Mesothelial cell of epicardium (in vitro differentiated cells): Measurements from ENCODE around the gene TMEM234. TPM values are rescaled to one million over a fixed set of nuclear protein-coding genes. Genes with fewer than 3 reads are reported as not detected.

Source experiments
- DNase-seq, 2 experiments: peaks; one replicate each; pipeline ENCODE4 v3.0.0; 2021; ENCODE audit warnings: low spot score in 2 of 2; ENCODE audit not compliant: unreplicated experiment in 2 of 2
- H3K27ac Mint-ChIP-seq: 2 replicates; pipeline ENCODE4 v1.8.0; 2021; ENCODE audit warnings: mixed read lengths
- H3K27me3 Mint-ChIP-seq: 2 replicates; pipeline ENCODE4 v1.8.0; 2021; ENCODE audit warnings: low read depth, mixed read lengths
- H3K36me3 Mint-ChIP-seq: 2 replicates; pipeline ENCODE4 v1.8.0; 2021; ENCODE audit warnings: mixed read lengths
- H3K4me1 Mint-ChIP-seq: 2 replicates; pipeline ENCODE4 v1.8.0; 2021; ENCODE audit warnings: mixed read lengths
- H3K4me3 Mint-ChIP-seq: 2 replicates; pipeline ENCODE4 v1.8.0; 2021; ENCODE audit warnings: mild to moderate bottlenecking, moderate library complexity, mixed read lengths
- H3K9me3 Mint-ChIP-seq: 2 replicates; pipeline ENCODE4 v1.8.0; 2021; ENCODE audit warnings: mixed read lengths
- total RNA-seq: library from RNA; stranded (reverse); gene quantifications from 3 replicates; pipeline ENCODE4 v1.2.1, GENCODE V29; 2021
- TF ChIP-seq, protein P1 (sequence below): fragments of 200-600 bp; sonication (generic); IDR thresholded peaks from one replicate; pipeline ENCODE4 v1.5.0; 2021; ENCODE audit warnings: antibody characterized with exemption; ENCODE audit not compliant: unreplicated experiment

TMEM234 gene
- total RNA-seq, 1 donor from 2014 or later, result 32.9 TPM

- DNase-seq, result peak; percentile 57 to 79
- TF ChIP-seq, protein P1, sequence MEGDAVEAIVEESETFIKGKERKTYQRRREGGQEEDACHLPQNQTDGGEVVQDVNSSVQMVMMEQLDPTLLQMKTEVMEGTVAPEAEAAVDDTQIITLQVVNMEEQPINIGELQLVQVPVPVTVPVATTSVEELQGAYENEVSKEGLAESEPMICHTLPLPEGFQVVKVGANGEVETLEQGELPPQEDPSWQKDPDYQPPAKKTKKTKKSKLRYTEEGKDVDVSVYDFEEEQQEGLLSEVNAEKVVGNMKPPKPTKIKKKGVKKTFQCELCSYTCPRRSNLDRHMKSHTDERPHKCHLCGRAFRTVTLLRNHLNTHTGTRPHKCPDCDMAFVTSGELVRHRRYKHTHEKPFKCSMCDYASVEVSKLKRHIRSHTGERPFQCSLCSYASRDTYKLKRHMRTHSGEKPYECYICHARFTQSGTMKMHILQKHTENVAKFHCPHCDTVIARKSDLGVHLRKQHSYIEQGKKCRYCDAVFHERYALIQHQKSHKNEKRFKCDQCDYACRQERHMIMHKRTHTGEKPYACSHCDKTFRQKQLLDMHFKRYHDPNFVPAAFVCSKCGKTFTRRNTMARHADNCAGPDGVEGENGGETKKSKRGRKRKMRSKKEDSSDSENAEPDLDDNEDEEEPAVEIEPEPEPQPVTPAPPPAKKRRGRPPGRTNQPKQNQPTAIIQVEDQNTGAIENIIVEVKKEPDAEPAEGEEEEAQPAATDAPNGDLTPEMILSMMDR, result peak; percentile 83
- Mint-ChIP-seq H3K4me3 (no peak overlapping the region), H3K27me3 (no peaks in the 10 kb centered on the region), H3K27ac (no peak overlapping the region), H3K4me1 (peaks cover 19% of the 10 kb centered on the region), H3K36me3 (no peaks in the 10 kb centered on the region), H3K9me3 (no peaks in the 10 kb centered on the region)
These were observed 26.1 kb upstream of the TMEM234 start for GRCh38 chr1:32247983-32248889.

DNA sequence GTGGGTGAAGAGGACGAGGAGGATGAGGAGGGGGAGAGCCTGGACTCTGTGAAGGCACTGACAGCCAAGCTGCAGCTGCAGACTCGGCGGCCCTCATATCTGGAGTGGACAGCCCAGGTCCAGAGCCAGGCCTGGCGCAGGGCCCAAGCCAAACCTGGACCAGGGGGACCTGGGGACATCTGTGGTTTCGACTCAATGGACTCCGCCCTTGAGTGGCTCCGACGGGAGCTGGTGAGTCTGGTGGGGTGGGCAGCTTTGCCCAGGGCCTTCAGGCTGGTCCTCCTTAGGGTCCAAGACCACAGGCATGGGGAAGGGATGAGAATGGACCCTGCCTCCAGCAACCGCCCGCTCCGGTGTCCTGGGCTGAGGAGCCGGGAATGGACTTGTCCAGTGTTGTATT is 25.3 kb upstream of the TMEM234 start:
- H3K27ac Mint-ChIP-seq, result no peak overlapping the region
- TF ChIP-seq, protein P1, result no peak
- no peaks in the 10 kb centered on the region for H3K36me3 Mint-ChIP-seq

DNA sequence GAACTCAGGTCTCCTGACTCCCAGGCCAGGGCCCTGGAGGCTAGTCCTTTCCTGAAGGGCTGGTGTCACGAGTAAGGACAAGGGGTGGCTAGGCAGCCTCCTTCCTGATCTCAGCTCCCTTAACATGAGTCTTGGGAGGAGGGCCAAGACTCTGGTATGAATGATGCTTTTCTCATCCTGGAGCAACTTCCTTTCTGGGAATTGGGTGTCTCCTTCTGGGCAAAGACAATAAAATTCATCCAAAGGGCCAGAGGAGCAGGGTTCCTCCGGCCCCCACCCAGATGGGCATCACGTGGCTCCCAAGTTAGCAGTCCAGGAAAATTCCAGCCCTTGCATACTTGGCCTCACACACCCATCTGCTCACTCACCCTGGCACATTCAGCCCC is 24.7 kb upstream of the TMEM234 start, which contains the start of gene FAM167B:
TSS of gene FAM167B (plus strand) at position 335 of the 386 bp plus-strand sequence. CDS start 200 bp downstream, outside the sequence.
- no peak within 1 kb of the TSS for H3K4me3 Mint-ChIP-seq
- TF ChIP-seq, protein P1, result no peak
- no peaks in the 10 kb centered on the region for H3K36me3 Mint-ChIP-seq
- H3K9me3 Mint-ChIP-seq, result no peaks in the 10 kb centered on the region
- H3K27me3 Mint-ChIP-seq, result no peaks in the 10 kb centered on the region
- no peak for DNase-seq
- H3K27ac Mint-ChIP-seq, result no peak within 1 kb of the TSS
- peaks cover 20% of the 10 kb centered on the region for H3K4me1 Mint-ChIP-seq

More for the DNA sequence above, 25.3 kb upstream of the TMEM234 start:
- no peak for DNase-seq
- H3K4me1 Mint-ChIP-seq, result peaks cover 21% of the 10 kb centered on the region
- no peaks in the 10 kb centered on the region for H3K27me3 Mint-ChIP-seq
- H3K9me3 Mint-ChIP-seq, result no peaks in the 10 kb centered on the region
- H3K4me3 Mint-ChIP-seq, result no peak overlapping the region

- no peaks in the 10 kb centered on the region for H3K9me3 Mint-ChIP-seq
- TF ChIP-seq, protein P1, result no peak
- H3K27ac Mint-ChIP-seq, result no peak overlapping the region
- peaks cover 25% of the 10 kb centered on the region for H3K4me1 Mint-ChIP-seq
- H3K27me3 Mint-ChIP-seq, result no peaks in the 10 kb centered on the region
- DNase-seq, result no peak
- peak overlapping the region; percentile 36 for H3K4me3 Mint-ChIP-seq
- no peaks in the 10 kb centered on the region for H3K36me3 Mint-ChIP-seq
These were observed 20.2 kb upstream of the TMEM234 start for GRCh38 chr1:32242341-32242851.

DNA sequence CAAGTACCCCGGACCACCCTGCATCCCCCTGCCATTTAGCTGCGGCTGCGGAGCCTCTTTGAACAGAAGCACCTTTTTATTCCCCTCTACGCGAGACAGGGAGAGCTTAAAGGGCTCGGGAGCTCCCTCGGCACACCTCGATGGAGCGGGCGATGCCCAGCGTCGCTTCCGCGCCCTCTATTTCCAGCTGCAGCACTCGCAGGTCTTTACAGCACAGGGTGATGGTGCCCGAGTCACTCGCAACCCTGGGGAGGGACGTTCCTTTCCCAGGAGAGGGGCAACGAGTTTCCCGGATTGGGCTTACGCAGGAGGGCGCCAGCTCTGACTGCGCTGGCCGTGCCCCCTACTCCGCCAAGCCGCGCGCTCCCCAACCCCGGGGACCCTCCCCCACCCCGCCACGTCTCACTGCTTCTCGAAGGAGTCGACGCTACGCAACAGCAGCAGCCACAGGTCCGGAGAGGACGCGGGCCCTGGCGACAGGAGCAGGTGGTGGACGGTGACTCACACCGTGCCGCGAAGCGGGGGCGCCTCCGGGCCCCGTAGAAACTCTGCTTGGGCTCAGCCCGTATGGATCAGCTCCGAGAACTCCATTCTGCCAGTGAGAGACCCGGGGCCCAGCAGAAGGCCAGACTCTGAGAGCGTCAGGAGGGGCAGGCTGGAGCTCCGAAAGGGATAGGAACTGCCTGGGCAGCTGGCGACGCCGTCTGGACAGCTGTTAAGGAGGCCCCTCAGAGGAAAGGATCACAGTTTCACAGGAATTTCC is 19.0 kb upstream of the TMEM234 start:
- peaks cover 25% of the 10 kb centered on the region for H3K4me1 Mint-ChIP-seq
- peak overlapping the region; percentile 79 for H3K4me3 Mint-ChIP-seq
- TF ChIP-seq, protein P1, result no peak
- no peaks in the 10 kb centered on the region for H3K9me3 Mint-ChIP-seq
- H3K36me3 Mint-ChIP-seq, result peaks cover under 1% of the 10 kb centered on the region
- H3K27ac Mint-ChIP-seq, result peak overlapping the region; percentile 53
- no peaks in the 10 kb centered on the region for H3K27me3 Mint-ChIP-seq
- peak; percentile 26 to 52 for DNase-seq
